HepG2 (cell line): ENCODE data around the gene CSNK1D. TPM values are rescaled to one million over a fixed set of nuclear protein-coding genes. Genes with fewer than 3 reads are reported as not detected.
A peak's percentile ranks its signal among the peaks of the same experiment; 100 is the strongest.

ENCODE experiments used
- ARID4A ChIP-seq: sonication (generic); formaldehyde crosslinking; IDR thresholded peaks from 2 replicates; pipeline ENCODE4 v1.5.0; 2020; ENCODE audit warnings: mild to moderate bottlenecking, missing genetic modification reagents, borderline replicate concordance
- BHLHE40 ChIP-seq: IDR thresholded peaks from 2 replicates; pipeline ENCODE4 v1.6.1; 2011; ENCODE audit warnings: low read length, improper control_type of control experiment
- E2F1 ChIP-seq: sonication (generic); formaldehyde crosslinking; IDR thresholded peaks from 2 replicates; pipeline ENCODE4 v1.5.0; 2020; ENCODE audit warnings: missing genetic modification reagents
- EHMT2 ChIP-seq: fragments of 200-600 bp; sonication (generic); IDR thresholded peaks from 2 replicates; pipeline ENCODE4 v1.7.0; 2017; ENCODE audit warnings: antibody characterized with exemption, low read depth, low read length, borderline replicate concordance
- FOSL1 ChIP-seq: sonication (generic); formaldehyde crosslinking; IDR thresholded peaks from 2 replicates; pipeline ENCODE4 v1.9.0; 2021; ENCODE audit warnings: missing genetic modification reagents, borderline replicate concordance
- HHEX ChIP-seq: IDR thresholded peaks from 2 replicates; pipeline ENCODE4 v1.6.1; 2016; ENCODE audit warnings: control low read depth
- IRF9 ChIP-seq: sonication (generic); formaldehyde crosslinking; IDR thresholded peaks from 2 replicates; pipeline ENCODE4 v1.8.0; 2022; ENCODE audit warnings: missing genetic modification reagents, mild to moderate bottlenecking, borderline replicate concordance
- MAFG ChIP-seq: sonication (generic); formaldehyde crosslinking; IDR thresholded peaks from 2 replicates; pipeline ENCODE4 v1.5.1; 2020; ENCODE audit warnings: mild to moderate bottlenecking, missing genetic modification reagents
- MBD4 ChIP-seq: IDR thresholded peaks from 2 replicates; pipeline ENCODE4 v1.6.1; 2012; ENCODE audit warnings: low read length, inconsistent platforms, borderline replicate concordance
- MEIS1 ChIP-seq: sonication (generic); formaldehyde crosslinking; IDR thresholded peaks from 2 replicates; pipeline ENCODE4 v1.9.0; 2021; ENCODE audit warnings: mild to moderate bottlenecking, missing genetic modification reagents, moderate library complexity, borderline replicate concordance
- SNAPC2 ChIP-seq: sonication (generic); formaldehyde crosslinking; IDR thresholded peaks from 2 replicates; pipeline ENCODE4 v1.8.1; 2022; ENCODE audit warnings: mild to moderate bottlenecking, missing genetic modification reagents
- TEF ChIP-seq: sonication (generic); formaldehyde crosslinking; IDR thresholded peaks from 2 replicates; pipeline ENCODE4 v1.5.0; 2020; ENCODE audit warnings: missing genetic modification reagents
- ZBTB8A ChIP-seq: sonication (generic); formaldehyde crosslinking; IDR thresholded peaks from 2 replicates; pipeline ENCODE4 v1.4.0; 2020; ENCODE audit warnings: mild to moderate bottlenecking, low read depth, missing genetic modification reagents, borderline replicate concordance
- ZNF280D ChIP-seq: sonication (generic); formaldehyde crosslinking; IDR thresholded peaks from 2 replicates; pipeline ENCODE4 v1.5.1; 2020; ENCODE audit warnings: mild to moderate bottlenecking, missing genetic modification reagents
- ZNF354B ChIP-seq: sonication (generic); formaldehyde crosslinking; IDR thresholded peaks from 2 replicates; pipeline ENCODE4 v1.8.0; 2022; ENCODE audit warnings: mild to moderate bottlenecking, missing genetic modification reagents
- ZNF441 ChIP-seq: sonication (generic); formaldehyde crosslinking; IDR thresholded peaks from 2 replicates; pipeline ENCODE4 v1.7.0; 2021; ENCODE audit warnings: missing genetic modification reagents, borderline replicate concordance
- polyA plus RNA-seq, 8 experiments: library from polyadenylated mRNA; depleted of rRNA in 3 of 8; stranded (reverse) in 7 of 8; unstranded in 1 of 8; fragments of >200 nt; fragmentation: Illumina TruSeq in 4 of 8; extraction: Trizol in 4 of 8; gene quantifications; 2 replicates each; pipeline versions ENCODE4 v1.2.1 to v1.2.3, GENCODE V29; 2011 to 2016; ENCODE audit warnings: low read depth in 4 of 8, missing spikeins in 1 of 8, mixed read lengths in 1 of 8; ENCODE audit not compliant: insufficient read depth in 1 of 8
- total RNA-seq, 5 experiments: library from RNA; depleted of rRNA; stranded (reverse); fragments of >200 nt; fragmentation: Illumina TruSeq; extraction: Trizol; gene quantifications; 2 replicates each; pipeline ENCODE4 v1.2.3, GENCODE V29; 2016; ENCODE audit warnings: low read depth in 1 of 5
- TF ChIP-seq, protein P1 (sequence below): IDR thresholded peaks from 2 replicates; pipeline ENCODE4 v1.6.1; 2016; ENCODE audit warnings: missing genetic modification reagents, missing compliant biosample characterization

Gene CSNK1D
- total and polyA plus RNA-seq, 2 of the 13 experiments (the other 11 are each of a cell fraction or from before 2014, with no cell fraction given) = 31.5 to 128 TPM

DNA sequence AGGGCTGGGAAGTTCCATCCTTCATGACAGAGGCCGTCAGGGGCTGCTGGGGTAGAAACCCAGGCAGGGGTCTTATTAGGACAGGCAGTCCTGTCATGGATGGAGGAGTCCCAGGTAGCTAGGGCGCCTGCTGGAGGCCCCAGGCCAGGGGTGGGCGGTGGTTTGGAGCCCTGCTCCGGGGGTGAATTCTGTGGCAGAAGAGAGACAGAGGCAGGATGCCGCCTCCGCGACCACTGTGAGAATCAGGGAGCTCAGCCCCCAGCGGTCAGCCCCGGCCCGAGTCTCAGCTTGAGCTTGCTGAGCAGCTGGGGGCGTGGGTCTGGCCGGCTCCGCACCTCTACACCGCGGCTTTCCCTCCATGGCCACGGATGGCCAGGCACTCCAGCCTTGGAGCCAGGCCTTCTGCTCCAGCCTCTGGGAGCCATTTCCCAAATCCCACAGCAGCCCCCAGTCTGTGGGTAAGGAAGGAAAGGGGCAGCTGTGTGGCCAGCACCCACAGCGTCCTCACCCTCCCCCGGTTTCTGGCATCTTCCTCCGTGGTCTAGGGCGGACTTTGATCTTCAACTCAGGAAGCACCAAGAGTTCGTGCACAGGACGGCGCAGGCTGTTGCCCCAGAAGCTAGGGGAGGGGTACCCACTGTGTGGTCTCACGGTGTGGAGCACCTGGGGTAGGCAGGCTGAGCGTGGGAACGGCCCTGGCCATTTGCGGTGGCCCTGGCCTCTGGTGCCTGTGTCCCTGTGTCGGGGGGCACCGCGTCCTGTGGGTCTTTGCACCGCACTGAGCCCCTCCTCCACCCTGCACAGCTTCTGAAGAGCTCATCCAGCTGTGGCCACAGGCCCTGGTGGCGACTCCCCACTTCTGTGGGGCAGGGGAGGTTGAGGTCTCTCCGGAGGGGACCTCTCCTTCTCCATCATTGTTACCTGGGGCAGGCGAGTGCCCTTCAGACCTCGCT, 29.8 kb upstream of the CSNK1D start (continued):
- TF ChIP-seq MAFG (CRISPR knock-in tag) (no peak), SNAPC2 (CRISPR knock-in tag) (no peak), TEF (no peak), E2F1 (CRISPR knock-in tag) (no peak), ZBTB8A (no peak), HHEX (CRISPR knock-in tag) (no peak), ZNF441 (CRISPR knock-in tag) (no peak), BHLHE40 (no peak), IRF9 (CRISPR knock-in tag) (no peak; the same call in 1 of the 2 replicates), ZNF354B (CRISPR knock-in tag) (no peak), FOSL1 (CRISPR knock-in tag) (no peak), MBD4 (no peak), ZNF280D (CRISPR knock-in tag) (peak; percentile 91; the same call in 1 of the 2 replicates), ARID4A (CRISPR knock-in tag) (peak; percentile 43; the same call in 1 of the 2 replicates), MEIS1 (CRISPR knock-in tag) (no peak; the same call in 1 of the 2 replicates), EHMT2 (no peak)
- TF ChIP-seq, protein P1, sequence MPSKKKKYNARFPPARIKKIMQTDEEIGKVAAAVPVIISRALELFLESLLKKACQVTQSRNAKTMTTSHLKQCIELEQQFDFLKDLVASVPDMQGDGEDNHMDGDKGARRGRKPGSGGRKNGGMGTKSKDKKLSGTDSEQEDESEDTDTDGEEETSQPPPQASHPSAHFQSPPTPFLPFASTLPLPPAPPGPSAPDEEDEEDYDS (CRISPR knock-in tag) = 0 out of 2 replicates have a peak, but pooled peaks have one; percentile 18
